Esophagus muscularis mucosa (tissue), 3 donors: ENCODE measurements around the gene FAM8A1.

ENCODE experiments used
- POLR2A ChIP-seq: fragments of 450-650 bp; IDR thresholded peaks from one replicate; pipeline ENCODE4 v1.6.1; 2017; ENCODE audit warnings: antibody characterized with exemption, moderate library complexity, mild to moderate bottlenecking, low read depth
- POLR2AphosphoS5 ChIP-seq, 2 donors: sonication (generic); formaldehyde crosslinking; IDR thresholded peaks; one replicate each; pipeline ENCODE4 v1.6.1; 2017; ENCODE audit warnings: antibody characterized with exemption in 2 of 2
- TF ChIP-seq, protein P1 (sequence below), 3 experiments: fragments of 200-600 bp in 2 of 3; fragments of 450-650 bp in 1 of 3; sonication (generic) in 2 of 3; IDR thresholded peaks; one replicate each; pipeline ENCODE4 v1.5.1; 2017 to 2019; ENCODE audit warnings: antibody characterized with exemption in 3 of 3, mild to moderate bottlenecking in 2 of 3, moderate library complexity in 1 of 3

DNA sequence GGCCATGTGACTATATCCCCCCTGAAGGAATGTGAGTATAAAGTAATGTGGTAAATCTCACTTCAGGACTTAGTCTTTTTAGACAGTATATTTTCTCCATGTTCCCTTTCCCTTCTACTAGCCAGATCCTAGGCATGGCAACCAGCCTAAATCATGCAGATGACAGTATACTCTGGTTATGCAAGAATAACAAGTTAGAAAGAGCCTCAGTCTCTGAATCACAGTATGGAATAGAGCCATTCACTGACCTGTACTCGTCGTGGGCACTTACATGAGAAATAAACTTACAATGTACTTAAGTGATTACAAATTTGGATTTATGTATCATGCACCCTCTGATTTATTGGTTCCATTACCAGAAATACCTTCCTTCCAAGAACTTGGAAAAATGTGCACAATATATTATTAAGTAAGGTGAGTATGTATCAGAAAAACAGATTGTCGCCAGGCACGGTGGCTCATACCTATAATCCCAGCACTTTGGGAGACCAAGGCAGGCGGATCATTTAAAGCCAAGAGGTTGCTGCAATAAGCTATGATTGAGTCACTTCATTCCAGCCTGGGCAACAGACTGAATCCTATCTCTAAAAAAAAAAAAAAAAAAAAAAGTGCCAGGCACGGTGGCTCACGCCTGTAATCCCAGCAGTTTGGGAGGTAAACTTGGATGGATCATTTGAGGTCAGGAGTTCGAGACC lies 25.1 kb upstream of the FAM8A1 start:
- TF ChIP-seq, protein P1, sequence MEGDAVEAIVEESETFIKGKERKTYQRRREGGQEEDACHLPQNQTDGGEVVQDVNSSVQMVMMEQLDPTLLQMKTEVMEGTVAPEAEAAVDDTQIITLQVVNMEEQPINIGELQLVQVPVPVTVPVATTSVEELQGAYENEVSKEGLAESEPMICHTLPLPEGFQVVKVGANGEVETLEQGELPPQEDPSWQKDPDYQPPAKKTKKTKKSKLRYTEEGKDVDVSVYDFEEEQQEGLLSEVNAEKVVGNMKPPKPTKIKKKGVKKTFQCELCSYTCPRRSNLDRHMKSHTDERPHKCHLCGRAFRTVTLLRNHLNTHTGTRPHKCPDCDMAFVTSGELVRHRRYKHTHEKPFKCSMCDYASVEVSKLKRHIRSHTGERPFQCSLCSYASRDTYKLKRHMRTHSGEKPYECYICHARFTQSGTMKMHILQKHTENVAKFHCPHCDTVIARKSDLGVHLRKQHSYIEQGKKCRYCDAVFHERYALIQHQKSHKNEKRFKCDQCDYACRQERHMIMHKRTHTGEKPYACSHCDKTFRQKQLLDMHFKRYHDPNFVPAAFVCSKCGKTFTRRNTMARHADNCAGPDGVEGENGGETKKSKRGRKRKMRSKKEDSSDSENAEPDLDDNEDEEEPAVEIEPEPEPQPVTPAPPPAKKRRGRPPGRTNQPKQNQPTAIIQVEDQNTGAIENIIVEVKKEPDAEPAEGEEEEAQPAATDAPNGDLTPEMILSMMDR (IDR thresholded peaks at IDR 0.05), result no peak
- TF ChIP-seq POLR2A (no peak), POLR2AphosphoS5 (IDR thresholded peaks at IDR 0.05) (no peak)
